Endothelial cell (in vitro differentiated cells): ENCODE measurements around the gene CTDSPL. TPM values are rescaled to one million over a fixed set of nuclear protein-coding genes. Genes with fewer than 3 reads are reported as not detected.

Experiments
- DNase-seq: peaks from one replicate; pipeline ENCODE4 v3.0.0; 2021; ENCODE audit warnings: low spot score
- H3K27ac Mint-ChIP-seq: one replicate; pipeline ENCODE4 v1.8.0; 2021; ENCODE audit warnings: mixed read lengths, inconsistent platforms; ENCODE audit not compliant: unreplicated experiment
- H3K27me3 Mint-ChIP-seq: one replicate; pipeline ENCODE4 v1.8.0; 2021; ENCODE audit warnings: mild to moderate bottlenecking, moderate library complexity, mixed read lengths, inconsistent platforms; ENCODE audit not compliant: unreplicated experiment
- H3K36me3 Mint-ChIP-seq: one replicate; pipeline ENCODE4 v1.8.0; 2021; ENCODE audit warnings: mild to moderate bottlenecking, low read depth, mixed read lengths, inconsistent platforms; ENCODE audit not compliant: unreplicated experiment
- H3K4me1 Mint-ChIP-seq: one replicate; pipeline ENCODE4 v1.8.0; 2021; ENCODE audit warnings: mild to moderate bottlenecking, mixed read lengths, inconsistent platforms; ENCODE audit not compliant: unreplicated experiment
- H3K4me3 Mint-ChIP-seq: one replicate; pipeline ENCODE4 v1.8.0; 2021; ENCODE audit warnings: mild to moderate bottlenecking, mixed read lengths, inconsistent platforms; ENCODE audit not compliant: unreplicated experiment
- H3K9me3 Mint-ChIP-seq: one replicate; pipeline ENCODE4 v1.8.0; 2021; ENCODE audit warnings: mixed read lengths, inconsistent platforms; ENCODE audit not compliant: unreplicated experiment
- CTCF ChIP-seq: fragments of 200-600 bp; sonication (generic); IDR thresholded peaks from one replicate; pipeline ENCODE4 v1.5.0; 2021; ENCODE audit warnings: antibody characterized with exemption; ENCODE audit not compliant: unreplicated experiment
- total RNA-seq: library from RNA; stranded (reverse); fragmentation: NEBNext Ultra II Directional; extraction: Animal tissue kit (Norgen Biotek cat#: 25700); gene quantifications from one replicate; pipeline ENCODE4 v1.2.1, GENCODE V29; 2021; ENCODE audit not compliant: unreplicated experiment

CTDSPL gene
- total RNA-seq, 1 donor from 2014 or later: 71.4 TPM

GRCh38 chr3:38005076-38006020 is 143.7 kb downstream of the CTDSPL start:
- H3K27ac Mint-ChIP-seq: peak overlapping the region; percentile 57
- H3K9me3 Mint-ChIP-seq: no peaks in the 10 kb centered on the region
- peaks cover 24% of the 10 kb centered on the region for H3K36me3 Mint-ChIP-seq
- peaks cover 10% of the 10 kb centered on the region for H3K4me1 Mint-ChIP-seq
- DNase-seq: no peak
- no peak for TF ChIP-seq CTCF
- H3K27me3 Mint-ChIP-seq: peaks cover 16% of the 10 kb centered on the region
- H3K4me3 Mint-ChIP-seq: peak overlapping the region; percentile 56

- Mint-ChIP-seq H3K4me1 (peaks cover 6% of the 10 kb centered on the region), H3K27me3 (peaks cover 17% of the 10 kb centered on the region), H3K27ac (no peak overlapping the region), H3K36me3 (peaks cover 24% of the 10 kb centered on the region), H3K9me3 (no peaks in the 10 kb centered on the region), H3K4me3 (no peak overlapping the region)
- TF ChIP-seq CTCF: no peak
- DNase-seq: no peak
Measured at GRCh38 chr3:38006031-38006430, 144.4 kb downstream of the CTDSPL start.

GRCh38 chr3:38006445-38006995 is 144.8 kb downstream of the CTDSPL start:
- Mint-ChIP-seq H3K9me3 (no peaks in the 10 kb centered on the region), H3K36me3 (peaks cover 28% of the 10 kb centered on the region), H3K27ac (no peak overlapping the region), H3K27me3 (peaks cover 17% of the 10 kb centered on the region), H3K4me3 (no peak overlapping the region), H3K4me1 (peaks cover 9% of the 10 kb centered on the region)
- no peak for TF ChIP-seq CTCF
- no peak for DNase-seq

- Mint-ChIP-seq H3K4me1 (peaks cover 15% of the 10 kb centered on the region), H3K36me3 (peaks cover 30% of the 10 kb centered on the region), H3K4me3 (no peak overlapping the region), H3K27ac (no peak overlapping the region), H3K27me3 (peaks cover 15% of the 10 kb centered on the region), H3K9me3 (no peaks in the 10 kb centered on the region)
- TF ChIP-seq CTCF: no peak
- no peak for DNase-seq
Measured at GRCh38 chr3:38007754-38008090, 146.0 kb downstream of the CTDSPL start.

GRCh38 chr3:38008191-38008701 is 146.6 kb downstream of the CTDSPL start:
- Mint-ChIP-seq H3K27me3 (peaks cover 15% of the 10 kb centered on the region), H3K36me3 (peaks cover 30% of the 10 kb centered on the region), H3K9me3 (no peaks in the 10 kb centered on the region), H3K4me3 (no peak overlapping the region), H3K27ac (no peak overlapping the region), H3K4me1 (peaks cover 12% of the 10 kb centered on the region)
- DNase-seq: no peak
- no peak for TF ChIP-seq CTCF
